RWPE2 (cell line): ENCODE measurements around the gene FNBP1.

ENCODE experiments used
- ATAC-seq: fragments of 200-7000 bp; cut with Tn5 transposase; 3 replicates; pipeline ENCODE4 v1.9.1; 2021; ENCODE audit warnings: low read depth
- DNase-seq: peaks from one replicate; pipeline ENCODE4 v3.0.0-alpha.2; 2020; ENCODE audit warnings: low spot score
- H3K27ac ChIP-seq: fragments of 450-650 bp; 2 replicates; pipeline ENCODE4 v1.5.1; 2017; ENCODE audit warnings: mild to moderate bottlenecking; ENCODE audit not compliant: poor library complexity, severe bottlenecking
- H3K27me3 ChIP-seq: fragments of 250-450 bp; sonication (Bioruptor Pico); 2 replicates; pipeline ENCODE4 v1.5.1; 2021; ENCODE audit warnings: mild to moderate bottlenecking, moderate library complexity; ENCODE audit not compliant: insufficient read depth, poor library complexity, severe bottlenecking
- H3K36me3 ChIP-seq: fragments of 250-450 bp; sonication (Bioruptor Pico); 2 replicates; pipeline ENCODE4 v1.5.1; 2020; ENCODE audit warnings: low read depth, mild to moderate bottlenecking, moderate library complexity
- H3K4me1 ChIP-seq: fragments of 250-450 bp; sonication (Bioruptor Pico); 2 replicates; pipeline ENCODE4 v1.5.1; 2021; ENCODE audit warnings: mild to moderate bottlenecking, moderate library complexity; ENCODE audit not compliant: insufficient read depth, poor library complexity, severe bottlenecking
- H3K4me3 ChIP-seq: fragments of 250-450 bp; sonication (Bioruptor Pico); 2 replicates; pipeline ENCODE4 v1.5.1; 2021; ENCODE audit warnings: mild to moderate bottlenecking, moderate library complexity; ENCODE audit not compliant: severe bottlenecking
- H3K9me3 ChIP-seq: fragments of 250-450 bp; sonication (Bioruptor Pico); 2 replicates; pipeline ENCODE4 v1.5.1; 2021; ENCODE audit warnings: mild to moderate bottlenecking, moderate library complexity; ENCODE audit not compliant: severe bottlenecking
- TF ChIP-seq, protein P1 (sequence below): fragments of 450-650 bp; IDR thresholded peaks from one replicate; pipeline ENCODE4 v1.5.1; 2017; ENCODE audit warnings: mild to moderate bottlenecking, moderate library complexity; ENCODE audit not compliant: poor library complexity, severe bottlenecking

Gene FNBP1

DNA sequence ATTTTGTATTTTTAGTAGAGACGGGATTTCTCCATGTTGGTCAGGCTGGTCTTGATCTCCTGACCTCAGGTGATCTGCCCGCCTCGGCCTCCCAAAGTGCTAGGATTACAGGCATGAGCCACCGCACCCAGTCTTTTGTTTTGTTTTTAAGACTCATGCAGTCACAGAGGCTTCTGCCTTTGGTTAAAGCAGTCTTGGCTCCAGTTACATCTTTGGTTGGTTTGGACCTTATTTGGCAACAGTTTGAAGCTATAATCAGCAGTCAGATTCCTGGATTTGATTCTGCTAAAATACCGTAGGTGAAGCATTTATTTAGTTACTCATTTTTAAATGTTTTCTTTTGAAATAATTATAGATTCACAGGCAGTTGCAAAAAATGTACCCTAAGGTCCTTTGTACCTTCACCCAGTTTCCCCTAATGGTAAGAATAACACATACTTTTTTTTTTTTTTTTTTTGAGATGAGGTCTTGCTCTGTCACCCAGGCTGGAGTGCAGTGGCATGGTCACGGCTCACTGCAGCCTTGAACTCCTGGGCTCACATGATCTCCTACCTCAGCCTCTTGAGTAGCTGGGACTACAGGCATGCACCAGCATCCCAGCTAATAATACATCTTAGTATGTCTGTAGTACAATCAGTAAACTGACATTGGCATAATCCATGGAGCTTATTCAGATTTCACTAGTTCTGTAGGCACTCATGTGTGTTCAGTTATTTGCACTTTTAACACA is 192.0 kb downstream of the FNBP1 start:
- Histone ChIP-seq H3K4me1 (no peaks in the 10 kb centered on the region), H3K36me3 (peaks cover 9% of the 10 kb centered on the region; the same call in 1 of the 2 replicates), H3K9me3 (no peaks in the 10 kb centered on the region), H3K27me3 (no peaks in the 10 kb centered on the region), H3K4me3 (no peak overlapping the region), H3K27ac (no peak overlapping the region)
- no peak for ATAC-seq
- TF ChIP-seq, protein P1, sequence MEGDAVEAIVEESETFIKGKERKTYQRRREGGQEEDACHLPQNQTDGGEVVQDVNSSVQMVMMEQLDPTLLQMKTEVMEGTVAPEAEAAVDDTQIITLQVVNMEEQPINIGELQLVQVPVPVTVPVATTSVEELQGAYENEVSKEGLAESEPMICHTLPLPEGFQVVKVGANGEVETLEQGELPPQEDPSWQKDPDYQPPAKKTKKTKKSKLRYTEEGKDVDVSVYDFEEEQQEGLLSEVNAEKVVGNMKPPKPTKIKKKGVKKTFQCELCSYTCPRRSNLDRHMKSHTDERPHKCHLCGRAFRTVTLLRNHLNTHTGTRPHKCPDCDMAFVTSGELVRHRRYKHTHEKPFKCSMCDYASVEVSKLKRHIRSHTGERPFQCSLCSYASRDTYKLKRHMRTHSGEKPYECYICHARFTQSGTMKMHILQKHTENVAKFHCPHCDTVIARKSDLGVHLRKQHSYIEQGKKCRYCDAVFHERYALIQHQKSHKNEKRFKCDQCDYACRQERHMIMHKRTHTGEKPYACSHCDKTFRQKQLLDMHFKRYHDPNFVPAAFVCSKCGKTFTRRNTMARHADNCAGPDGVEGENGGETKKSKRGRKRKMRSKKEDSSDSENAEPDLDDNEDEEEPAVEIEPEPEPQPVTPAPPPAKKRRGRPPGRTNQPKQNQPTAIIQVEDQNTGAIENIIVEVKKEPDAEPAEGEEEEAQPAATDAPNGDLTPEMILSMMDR, result no peak
- no peak for DNase-seq

DNA sequence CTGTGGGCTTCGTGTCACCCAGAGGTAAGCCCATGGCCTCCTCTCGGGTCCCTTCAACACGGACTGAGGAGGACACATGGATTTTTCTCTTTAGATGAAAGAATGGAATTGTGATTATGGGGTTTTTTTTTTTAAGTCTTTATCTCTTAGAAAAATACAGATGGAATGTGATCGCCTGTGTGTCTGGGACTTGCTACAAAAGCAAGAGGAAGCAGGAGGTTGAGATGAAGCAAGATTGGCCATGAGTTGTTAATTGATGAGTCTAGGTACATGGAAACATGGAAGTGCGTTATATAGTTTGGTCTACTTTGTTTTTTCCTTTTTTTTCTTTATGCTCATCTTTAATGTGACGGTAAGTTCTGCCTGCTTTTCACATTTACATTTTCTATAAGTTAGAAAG is 193.1 kb downstream of the FNBP1 start:
- Histone ChIP-seq H3K4me1 (no peaks in the 10 kb centered on the region), H3K27me3 (no peaks in the 10 kb centered on the region), H3K27ac (no peak overlapping the region), H3K4me3 (no peak overlapping the region), H3K9me3 (no peaks in the 10 kb centered on the region), H3K36me3 (peaks cover 9% of the 10 kb centered on the region; the same call in 1 of the 2 replicates)
- no peak for DNase-seq
- TF ChIP-seq, protein P1, result no peak
- ATAC-seq, result no peak

DNA sequence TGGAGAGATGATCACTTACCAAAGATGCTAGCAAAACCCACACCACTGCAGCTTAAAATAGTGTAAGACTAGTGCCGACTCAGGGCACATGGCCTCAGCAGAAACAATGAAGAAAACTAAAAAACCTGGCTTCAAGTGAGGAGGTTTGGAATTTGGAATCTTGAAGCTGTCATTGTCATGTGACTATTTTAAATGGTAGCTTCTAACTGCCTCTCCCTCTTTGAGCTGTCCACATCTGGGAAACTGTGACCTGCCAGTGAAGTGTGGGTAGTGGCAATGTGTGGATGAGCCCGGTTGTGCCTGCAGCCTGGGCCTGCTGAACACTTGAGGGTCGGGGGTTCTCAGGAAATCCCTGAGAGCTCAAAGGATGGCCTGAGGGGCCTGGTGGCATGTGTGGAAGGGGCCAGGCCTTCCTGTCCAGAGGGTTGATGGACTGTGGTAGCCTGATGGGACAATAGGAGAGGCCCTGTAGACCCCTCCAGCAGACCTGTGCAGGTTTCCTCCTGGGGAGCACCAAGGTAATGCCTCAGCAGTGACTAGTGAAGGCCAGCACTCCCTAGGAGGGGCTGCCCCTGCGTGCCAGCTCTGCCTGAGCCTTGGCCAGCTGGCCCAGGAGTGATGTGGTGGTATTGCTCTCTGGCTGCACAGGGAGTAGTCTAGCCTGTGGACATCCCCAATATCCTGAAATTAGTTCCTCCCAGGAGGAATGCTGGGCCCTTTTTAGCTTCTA is 194.1 kb downstream of the FNBP1 start:
- TF ChIP-seq, protein P1, result no peak

DNA sequence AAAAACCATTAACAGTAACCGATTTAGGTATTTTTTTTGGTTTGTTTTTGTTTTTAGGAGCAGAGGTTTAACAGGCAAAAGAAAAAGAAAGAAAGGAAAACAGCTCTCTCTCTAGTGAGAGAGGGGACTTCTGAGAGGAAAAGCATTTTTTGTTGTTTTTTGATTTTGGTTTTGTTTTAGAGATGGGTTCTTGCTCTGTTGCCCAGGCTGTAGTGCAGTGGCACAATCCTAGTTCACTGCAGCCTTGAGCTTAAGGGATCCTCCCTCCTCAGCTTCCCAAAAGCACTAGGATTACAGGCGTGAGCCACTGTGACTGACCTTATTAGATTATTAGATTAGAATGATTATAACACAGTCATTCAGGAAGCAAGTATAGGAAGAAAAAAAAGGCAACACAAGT is 197.6 kb downstream of the FNBP1 start:
- Histone ChIP-seq H3K9me3 (no peaks in the 10 kb centered on the region), H3K36me3 (no peaks in the 10 kb centered on the region), H3K4me3 (no peak overlapping the region), H3K27ac (no peak overlapping the region), H3K4me1 (no peaks in the 10 kb centered on the region), H3K27me3 (no peaks in the 10 kb centered on the region)
- ATAC-seq, result no peak
- TF ChIP-seq, protein P1, result no peak
- DNase-seq, result no peak

More for the DNA sequence above, 194.1 kb downstream of the FNBP1 start:
- Histone ChIP-seq H3K4me3 (no peak overlapping the region), H3K9me3 (no peaks in the 10 kb centered on the region), H3K36me3 (peaks cover 5% of the 10 kb centered on the region; the same call in 1 of the 2 replicates), H3K4me1 (no peaks in the 10 kb centered on the region), H3K27me3 (no peaks in the 10 kb centered on the region), H3K27ac (no peak overlapping the region)
- DNase-seq (no peak), ATAC-seq (no peak; the same call in 2 of the 3 replicates)
